IPS DF 4.7 (cell line): ENCODE data around the gene KLK1.
"Not testable (repeated sequence)": the region's sequence is repeated elsewhere in the genome, so short reads cannot be mapped to it uniquely, and the experiment has no call there.

ENCODE experiments used
- DNase-seq: peaks from one replicate; pipeline ENCODE4 v3.0.0-alpha.2; 2013; ENCODE audit warnings: low spot score; ENCODE audit errors: extremely low read depth

Gene KLK1

DNA sequence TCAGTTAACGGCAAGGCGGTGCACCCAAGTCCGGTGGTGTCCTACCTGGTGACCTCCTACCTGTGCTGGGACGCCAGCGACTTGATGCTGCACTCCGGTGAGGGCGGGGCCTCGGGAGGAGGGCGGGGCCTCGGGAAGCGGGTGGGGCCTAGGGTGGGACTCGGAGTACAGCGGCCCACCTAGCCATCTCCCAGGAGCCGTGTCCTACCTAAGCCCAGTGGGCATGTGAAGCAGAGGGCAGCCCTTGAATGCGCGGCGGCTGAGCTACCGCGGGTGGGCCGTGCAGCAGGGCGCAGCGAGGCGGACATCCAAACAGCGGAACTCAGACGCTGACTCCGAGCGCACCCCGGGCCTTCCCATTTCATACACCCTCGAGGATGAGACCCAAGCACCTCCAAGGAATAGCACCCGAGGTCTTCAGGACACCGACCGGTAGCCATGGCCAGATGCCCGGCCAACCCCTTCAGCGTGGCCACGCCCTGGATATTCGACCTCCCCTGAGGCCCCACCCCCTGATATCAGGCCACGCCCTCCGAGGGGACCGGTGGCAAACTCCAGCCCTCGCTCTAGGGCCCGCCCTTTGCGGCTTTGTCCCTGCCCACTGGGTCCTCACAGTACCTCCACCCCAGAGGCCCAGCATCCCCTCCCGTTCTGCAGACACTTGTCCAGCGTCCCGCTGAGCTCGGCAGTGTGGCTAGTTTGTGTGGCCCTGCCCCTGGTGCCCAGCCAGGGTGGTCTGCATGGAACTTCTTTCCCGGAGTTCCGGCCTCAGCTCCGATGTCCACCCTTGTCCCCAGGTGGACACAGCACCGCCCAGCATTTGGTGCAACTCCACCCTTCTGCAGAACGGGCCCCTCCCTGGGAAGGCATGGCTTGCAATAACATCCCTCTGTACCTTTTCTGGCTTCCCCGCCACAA, 5.4 kb downstream of the KLK1 start:
- no peak for DNase-seq

DNA sequence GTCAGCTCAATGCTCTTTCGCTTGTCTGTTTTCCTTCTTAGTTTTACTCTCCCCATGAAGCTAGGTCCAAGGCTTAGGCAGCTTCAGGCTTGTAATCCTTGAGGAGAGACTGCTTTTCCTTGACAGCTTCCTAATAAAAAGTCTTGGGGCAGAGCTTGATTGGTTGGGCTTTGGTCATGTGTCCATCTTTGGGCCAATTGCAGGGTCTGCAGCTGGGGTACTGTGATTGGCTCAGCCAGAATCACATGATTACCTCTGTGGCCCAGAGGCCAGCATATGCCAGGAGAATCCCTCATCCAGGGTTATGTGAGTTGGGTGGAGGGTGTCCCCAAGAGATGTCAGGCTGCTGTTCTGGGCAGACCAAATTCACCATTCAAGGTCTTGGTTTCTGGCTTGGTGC, 8.1 kb downstream of the KLK1 start:
- DNase-seq = no peak

DNA sequence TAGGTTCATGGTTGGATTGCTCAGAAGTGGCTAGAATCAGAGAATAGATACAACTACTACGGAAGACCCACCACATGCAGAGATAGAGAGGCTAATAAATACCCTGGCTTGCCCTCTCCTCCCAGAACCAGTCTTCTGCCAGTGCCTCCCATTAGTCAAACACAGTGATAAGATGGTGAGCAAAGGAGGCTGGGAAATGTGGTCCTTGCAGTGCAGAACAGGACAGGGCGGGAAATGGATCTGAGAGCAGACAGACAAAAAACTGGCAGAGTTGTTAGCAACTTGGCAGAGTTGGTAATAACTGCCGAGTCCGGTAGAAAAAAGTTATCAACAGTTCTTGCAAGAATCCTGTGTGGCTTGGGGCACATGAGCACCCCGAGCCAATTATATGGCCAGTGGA, 8.7 kb downstream of the KLK1 start:
- no peak for DNase-seq

DNA sequence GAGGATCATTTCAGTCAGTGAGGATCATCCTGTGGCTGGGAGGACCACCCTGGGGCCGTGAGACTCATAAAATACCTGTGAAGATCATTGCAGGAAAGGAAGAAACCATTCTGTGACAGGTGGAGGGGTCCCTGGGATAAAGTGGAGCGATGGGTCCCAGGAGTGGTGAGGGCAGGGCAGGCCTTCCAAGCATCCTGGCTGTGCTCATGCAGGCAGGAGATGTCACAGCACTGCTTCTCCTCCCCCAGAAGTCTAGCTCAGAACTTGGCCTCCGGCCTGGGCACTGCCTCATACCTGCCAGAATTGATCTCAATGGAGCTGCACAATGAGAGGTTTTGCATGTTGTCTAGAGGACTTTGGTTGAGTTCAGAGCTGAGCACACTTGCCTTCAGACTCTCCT, 11.1 kb downstream of the KLK1 start:
- DNase-seq = no peak

DNA sequence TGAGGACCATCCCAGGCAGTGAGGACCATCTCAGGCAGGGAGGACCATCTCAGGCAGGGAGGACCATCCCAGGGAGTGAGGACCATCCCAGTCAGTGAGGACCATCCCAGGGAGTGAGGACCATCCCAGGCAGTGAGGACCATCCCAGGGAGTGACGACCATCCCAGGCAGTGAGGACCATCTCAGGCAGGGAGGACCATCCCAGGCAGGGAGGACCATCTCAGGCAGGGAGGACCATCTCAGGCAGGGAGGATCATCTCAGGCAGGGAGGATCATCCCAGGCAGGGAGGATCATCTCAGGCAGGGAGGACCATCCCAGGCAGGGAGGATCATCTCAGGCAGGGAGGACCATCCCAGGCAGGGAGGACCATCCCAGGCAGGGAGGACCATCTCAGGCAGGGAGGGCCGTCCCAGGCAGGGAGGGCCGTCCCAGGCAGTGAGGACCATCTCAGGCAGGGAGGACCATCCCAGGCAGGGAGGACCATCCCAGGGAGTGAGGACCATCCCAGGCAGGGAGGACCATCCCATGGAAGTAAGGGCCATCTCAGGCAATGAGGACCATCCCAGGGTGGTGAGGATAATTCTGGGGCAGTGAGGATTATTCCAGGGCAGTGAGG, 11.9 kb downstream of the KLK1 start:
- not testable (repeated sequence) for DNase-seq

DNA sequence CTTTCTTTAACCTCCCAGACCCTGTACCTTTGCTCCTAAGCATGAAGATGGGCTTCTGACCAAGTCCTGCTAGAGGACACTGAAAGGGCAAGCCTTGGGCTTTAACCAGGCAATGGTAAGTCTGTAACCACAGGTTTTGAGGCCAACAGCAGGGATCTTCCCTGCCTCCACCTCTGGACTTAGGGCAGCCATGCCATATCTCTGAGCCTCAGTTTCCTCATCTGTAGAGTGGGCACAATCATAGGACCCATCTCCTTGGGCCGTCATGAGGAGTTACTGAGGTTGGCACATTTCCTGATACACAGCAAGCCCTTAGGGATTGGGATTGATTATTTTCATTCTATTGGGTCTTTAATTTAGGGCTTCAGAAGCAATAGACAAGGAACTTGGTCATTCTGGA, 14.7 kb downstream of the KLK1 start:
- DNase-seq = no peak

DNA sequence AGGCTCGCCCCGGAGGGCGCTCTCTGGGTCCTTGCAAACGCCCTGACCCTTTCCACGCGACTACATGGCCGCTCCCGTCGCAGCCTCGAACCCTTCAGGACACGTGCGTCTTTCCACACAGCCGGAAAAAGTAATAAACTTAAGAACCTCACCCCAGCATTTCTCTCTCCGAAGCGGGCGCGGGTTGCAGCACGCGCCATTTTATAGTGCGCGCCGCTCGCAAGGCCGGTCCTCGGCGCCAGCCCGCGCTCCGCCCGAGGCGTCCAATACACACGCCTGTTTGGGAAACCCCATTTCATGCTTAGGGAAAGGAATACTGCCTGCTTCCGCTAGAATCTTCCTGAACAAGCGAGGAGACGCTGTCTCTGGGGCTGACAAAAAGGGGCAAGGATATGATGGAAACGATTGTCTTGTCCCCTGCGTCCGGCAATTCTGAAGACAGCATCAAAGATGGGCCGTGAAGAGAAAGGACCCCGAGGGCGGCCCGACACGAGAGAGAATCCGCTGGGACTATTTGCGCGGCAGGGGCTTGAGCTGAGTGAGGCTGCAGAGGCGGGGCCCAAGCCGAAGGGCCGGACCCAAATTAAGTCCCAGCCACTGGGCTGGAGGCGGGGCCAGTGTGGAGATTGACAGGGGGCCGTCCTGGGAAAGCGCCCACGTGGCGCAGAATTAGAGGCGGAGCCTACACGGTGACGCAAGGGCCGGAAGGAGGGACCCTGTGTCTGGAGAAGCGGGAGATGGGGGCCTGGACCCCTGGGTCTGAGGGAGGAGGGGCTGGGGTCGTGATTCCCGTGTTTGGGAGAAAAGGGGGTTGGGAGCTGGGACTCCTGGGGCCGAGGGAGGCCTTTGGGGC, 18.9 kb downstream of the KLK1 start:
- no peak for DNase-seq

DNA sequence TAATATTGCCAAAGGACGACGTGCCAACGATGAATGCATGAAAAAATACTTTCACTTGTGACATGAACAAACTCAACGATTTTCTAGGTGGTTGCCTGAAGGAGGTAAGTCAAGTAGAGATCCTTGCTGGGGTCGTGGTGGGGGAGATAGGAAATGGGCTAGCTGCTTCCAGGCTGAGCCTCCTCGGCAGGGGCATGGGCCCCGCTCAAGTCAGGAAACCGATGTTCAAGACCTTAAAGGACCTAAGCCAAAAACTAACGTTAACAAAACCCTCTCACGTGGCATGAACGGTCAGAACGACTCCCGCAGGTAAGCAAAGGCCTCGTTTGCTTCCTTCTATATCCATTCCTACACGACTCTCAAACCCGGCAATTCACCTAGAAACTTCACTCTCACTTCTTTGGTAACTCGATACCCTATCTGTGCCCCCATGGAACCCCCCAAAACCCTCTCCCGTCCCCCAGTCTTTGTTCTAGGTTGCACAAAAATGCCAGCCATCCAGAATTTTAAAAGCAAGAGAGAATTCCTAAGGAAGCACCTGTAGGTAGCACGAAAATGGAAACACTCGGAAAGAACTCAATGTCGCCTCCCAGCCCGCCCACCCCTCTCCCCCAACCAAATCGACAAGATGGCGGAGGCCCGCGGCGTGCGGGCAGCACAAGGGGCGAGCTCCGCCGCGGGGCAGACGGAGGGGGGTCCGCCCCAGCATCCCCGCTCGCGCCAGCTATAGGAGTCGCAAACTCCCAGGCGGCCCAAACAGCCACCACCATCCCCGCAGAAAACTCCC, 19.8 kb downstream of the KLK1 start:
- DNase-seq = no peak

DNA sequence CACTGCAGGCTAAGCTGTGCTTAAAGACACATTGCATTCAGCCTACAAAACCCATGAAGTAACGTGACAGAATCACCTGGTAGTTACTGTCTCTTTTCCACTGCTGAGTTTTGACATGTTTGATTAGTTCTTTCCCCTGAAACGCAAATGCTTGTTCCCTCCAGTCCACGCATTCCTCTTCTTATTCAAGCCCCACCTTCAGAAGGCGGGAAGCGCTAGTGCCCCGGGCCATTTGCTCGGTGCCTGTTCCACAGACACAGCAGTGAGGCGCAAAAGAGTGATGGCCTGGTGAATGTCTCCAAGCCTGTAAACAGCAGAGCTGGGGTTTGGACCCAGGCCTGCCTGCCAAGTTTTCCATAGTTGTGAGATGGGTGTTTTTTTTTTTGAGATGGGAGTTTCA, 22.5 kb downstream of the KLK1 start:
- no peak for DNase-seq

DNA sequence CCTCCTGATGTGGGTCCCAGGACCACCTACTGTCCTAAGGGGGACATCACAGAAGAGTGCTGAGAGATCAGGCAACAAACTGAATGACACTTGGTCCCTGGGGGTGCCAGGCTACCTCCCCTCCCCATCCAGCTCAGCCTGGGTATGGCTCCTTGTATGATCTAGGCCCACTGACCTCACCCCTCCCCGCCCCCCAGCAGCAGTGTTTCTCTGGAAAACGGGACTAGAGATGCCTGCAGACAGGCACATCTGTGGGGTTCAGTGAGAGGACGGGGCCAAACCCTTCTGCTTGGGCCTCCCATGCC, 24.1 kb downstream of the KLK1 start:
- no peak for DNase-seq

DNA sequence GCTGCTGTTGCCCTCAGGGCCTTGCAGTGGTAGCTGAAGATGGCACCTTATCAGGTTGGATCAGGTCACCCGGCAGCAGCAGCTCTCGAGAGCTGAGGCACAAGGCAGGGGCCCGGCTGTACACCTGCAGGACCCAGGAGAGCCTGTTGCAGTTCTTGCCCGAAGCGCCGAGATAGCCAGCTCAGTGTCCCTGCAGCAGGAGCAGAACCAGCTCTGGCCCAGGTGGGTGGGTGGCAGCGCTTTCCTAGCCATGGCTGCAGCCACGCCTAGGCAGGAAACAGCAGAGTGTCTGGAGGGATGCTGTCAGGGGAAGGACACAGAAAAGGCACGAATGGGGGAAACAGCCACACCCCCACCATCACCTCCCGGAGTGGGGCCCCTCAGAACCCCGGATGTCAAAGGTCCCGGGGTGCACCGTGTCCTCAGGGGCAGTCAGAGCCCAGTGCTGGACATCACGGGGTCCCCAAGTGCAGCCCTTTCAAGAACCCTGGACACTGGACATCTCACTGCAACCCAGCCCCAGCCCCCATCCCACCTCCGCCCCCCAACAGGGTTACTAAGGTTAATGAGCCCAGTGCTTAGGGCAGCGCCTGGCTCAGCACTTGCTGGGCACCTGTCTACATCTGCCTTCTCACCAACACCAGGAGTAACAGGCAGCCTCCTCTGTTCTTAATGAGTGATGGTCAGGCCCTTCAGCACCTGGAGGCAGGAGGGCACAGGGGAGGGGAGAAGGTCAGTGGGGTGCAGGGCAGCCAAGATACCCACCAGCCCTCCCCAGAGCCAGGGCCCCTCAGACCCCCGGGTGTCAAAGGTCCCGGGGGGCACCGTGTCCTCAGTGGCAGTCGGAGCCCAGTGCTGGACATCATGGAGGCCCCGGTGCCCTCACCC, 24.7 kb downstream of the KLK1 start:
- no peak for DNase-seq

DNA sequence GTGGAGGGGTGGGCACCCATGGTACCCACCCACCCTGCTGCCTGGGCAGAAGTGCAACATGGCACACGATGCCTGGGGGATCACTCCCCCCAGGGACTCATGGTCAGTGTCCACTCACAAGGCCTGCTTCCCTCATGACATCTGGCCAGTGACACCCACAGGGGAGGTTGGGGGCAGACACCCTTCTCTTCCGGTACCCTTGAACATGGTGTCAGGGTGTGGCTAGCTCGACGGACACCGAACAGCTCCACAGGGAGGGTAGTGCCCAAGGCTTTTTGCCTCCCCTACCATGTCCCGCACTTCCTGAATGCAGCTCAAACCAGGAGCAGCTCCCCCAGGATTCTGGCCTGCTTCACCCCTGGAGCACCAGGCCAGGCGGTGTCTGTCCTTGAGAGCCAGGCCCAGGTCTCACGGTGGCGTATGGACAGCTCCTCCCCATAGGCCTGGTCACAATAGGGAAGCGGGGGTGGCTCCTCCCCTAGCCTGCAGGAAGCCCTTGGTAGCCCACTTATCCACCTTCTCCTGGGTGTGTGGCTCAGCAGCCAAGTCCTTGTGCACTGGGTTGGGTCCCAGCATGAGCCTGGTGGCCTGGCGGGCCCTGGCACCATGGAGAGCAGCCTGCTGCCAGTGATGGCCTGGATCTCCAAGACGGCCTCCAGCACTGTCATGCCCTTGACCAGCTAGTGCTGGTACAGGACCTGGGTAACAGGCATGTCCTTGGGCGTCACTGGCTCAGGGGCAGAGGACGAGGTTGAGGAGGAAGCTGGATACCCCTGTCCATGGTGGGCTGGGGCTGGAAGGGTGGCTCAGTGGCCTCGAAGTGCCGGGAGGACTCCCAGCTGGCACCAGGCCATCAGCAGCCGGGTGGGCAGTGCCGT, 25.6 kb downstream of the KLK1 start:
- no peak for DNase-seq

DNA sequence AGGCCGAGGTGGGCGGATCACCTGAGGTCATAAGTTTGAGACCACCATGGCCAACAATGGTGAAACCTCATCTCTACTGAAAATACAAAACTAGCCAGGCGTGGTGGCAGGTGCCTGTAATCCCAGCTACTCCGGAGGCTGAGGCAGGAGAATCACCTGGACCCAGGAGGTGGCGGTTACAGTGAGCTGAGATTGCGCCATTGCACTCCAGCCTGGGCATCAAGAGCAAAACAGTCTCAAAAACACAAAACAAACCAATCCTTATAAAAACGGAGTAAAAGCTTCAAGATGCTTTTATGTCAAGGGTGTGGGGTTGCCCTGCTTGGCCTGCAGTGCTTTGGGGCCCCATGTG, 26.2 kb downstream of the KLK1 start:
- DNase-seq = no peak

DNA sequence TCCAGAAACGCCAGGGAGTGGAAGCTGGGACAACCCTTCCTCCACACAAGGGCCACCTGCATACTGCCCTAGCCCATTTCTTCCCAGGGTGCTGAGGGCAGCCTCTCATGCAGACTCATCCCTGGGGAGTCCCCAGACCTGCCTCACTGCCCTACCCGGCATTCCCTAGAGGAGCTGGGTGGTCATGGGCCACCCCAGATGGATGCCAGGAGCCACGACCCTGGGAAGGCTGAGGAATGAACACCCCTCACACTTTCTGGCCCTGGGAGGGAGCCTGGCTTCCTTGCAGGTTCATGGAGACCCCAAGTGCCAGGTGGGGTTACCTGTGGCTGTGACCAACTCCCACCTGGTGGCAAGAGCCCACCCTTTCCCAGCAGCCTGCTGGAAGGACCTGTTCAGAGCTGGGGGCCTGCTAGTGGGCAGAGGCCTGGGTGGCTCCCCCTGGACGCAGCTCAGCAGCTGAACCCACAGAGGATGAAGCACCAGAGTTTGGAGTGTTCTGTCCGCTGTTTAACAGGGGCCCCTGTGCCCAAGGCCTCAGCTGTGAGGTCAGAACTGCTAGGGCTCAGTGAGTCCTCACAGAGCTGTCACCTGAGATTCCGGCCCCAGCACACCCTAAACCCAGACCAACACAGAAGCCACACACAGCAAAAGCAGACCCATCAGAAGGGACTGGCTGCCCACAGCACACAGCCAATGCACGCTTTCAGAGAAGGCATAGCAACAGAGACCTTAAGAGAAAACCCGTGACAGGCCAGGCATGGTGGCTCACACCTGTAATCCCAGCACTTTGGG, 26.8 kb downstream of the KLK1 start:
- DNase-seq = no peak

DNA sequence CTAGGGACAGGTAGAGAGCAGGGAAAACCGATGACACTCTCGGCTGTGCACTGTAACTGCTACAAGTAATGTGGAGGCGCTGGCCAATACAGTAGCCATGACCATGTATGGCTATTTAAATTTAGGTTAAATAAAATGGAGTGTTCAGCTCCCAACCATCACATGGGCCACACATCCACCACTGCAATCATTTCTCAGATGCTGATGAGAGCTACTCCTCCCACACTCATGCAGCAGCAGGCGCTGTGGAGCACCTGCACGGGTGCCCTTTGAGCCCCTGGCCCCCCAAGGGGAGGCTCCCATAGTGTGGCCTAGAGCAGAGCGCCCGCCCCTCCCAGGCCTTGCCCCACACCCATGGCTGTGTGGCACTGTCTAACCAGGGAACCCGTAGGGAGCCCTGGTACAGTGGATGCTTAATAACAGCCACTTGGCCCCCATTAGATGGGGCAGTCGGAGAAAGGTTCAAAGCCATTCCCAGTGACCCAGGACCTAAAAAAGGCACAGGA, 27.4 kb downstream of the KLK1 start:
- DNase-seq = no peak

DNA sequence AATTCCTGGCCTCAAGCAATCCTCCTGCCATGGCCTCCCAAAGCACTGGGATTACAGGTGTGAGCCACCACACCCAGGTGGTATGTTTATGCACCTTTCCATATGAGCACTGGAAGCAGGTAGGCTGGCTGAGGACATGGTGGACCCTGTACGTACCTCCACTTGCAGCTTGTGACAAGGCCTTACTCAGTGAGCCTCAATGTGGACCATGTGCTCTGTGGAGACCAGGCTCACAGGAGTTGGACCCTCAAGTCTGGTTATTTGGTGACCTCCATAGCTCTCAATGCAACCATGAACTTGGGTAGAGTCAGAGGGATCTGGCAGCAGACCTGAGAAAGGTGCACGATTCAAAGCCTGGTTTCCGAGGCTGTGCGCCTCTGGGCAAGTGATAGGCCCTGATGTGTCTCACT, 27.9 kb downstream of the KLK1 start:
- no peak for DNase-seq

DNA sequence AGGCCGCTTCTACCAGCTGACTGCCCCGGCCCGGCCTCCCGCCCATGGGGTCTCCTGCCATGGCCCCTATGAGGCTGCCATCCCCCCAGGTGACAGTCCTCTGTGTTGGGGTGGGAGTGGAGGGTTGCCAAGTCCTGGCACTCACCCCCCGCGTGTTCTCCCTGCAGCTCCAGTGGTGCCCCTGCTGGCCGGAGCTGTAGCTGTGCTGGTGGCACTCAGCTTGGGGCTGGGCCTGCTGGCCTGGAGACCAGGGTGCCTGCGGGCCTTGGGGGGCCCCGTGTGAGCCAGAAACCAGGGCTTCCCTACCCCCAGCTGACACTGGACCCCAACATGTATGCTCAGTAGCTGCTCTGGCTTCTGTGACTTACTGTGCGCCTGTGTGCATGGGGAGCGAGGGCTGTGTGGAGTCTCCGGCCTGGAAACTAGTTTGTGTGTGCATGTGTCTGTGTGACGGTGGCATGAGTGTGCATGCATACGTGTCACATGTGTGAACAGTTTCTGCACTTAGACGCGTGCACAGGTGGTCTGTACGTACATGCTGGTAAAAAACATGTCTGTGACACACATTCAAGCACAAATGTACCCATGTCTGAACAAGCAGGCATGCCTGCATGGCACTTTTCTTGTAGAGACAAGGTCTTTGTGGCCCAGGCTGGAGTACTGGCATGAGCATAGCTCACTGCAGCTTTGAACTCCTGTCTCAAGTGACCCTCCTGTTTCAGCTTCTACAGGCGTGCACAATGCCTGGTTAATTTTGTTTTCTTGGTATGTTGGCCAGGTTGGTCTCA, 28.5 kb downstream of the KLK1 start:
- no peak for DNase-seq
